Heart left ventricle (tissue), 16 donors: ENCODE data around the gene HSD17B8. TPM values are rescaled to one million over a fixed set of nuclear protein-coding genes. Genes with fewer than 3 reads are reported as not detected.

Experiments
- ATAC-seq, 4 donors: fragments of 200-7000 bp; cut with Tn5 transposase; one replicate each; pipeline ENCODE4 v1.9.1; 2020 to 2022; ENCODE audit warnings: moderate library complexity in 4 of 4, mild to moderate bottlenecking in 3 of 4, moderate number of reproducible peaks in 1 of 4
- DNase-seq, 5 donors: peaks; one replicate each; pipeline ENCODE4 v3.0.0-alpha.2; 2020
- H3K27ac ChIP-seq, 12 donors: fragments of 200-600 bp; sonication (generic) in 4 of 12; one replicate each; pipeline versions ENCODE4 v1.5.0 to v1.8.0; 2016 to 2022; ENCODE audit warnings: mild to moderate bottlenecking in 2 of 12
- H3K27me3 ChIP-seq, 9 donors: fragments of 200-600 bp; sonication (generic) in 2 of 9; one replicate each; pipeline versions ENCODE4 v1.5.1 to v1.8.0; 2016 to 2022; ENCODE audit warnings: mild to moderate bottlenecking in 3 of 9
- H3K36me3 ChIP-seq, 9 donors: fragments of 200-600 bp; sonication (generic) in 2 of 9; one replicate each; pipeline versions ENCODE4 v1.5.0 to v1.8.0; 2018 to 2022; ENCODE audit warnings: mild to moderate bottlenecking in 2 of 9
- H3K4me1 ChIP-seq, 12 donors: fragments of 200-600 bp; sonication (generic) in 4 of 12; one replicate each; pipeline versions ENCODE4 v1.5.0 to v1.8.0; 2016 to 2022; ENCODE audit warnings: mild to moderate bottlenecking in 3 of 12
- H3K4me3 ChIP-seq, 12 donors: fragments of 200-600 bp; sonication (generic) in 4 of 12; one replicate each; pipeline versions ENCODE4 v1.5.0 to v1.8.0; 2017 to 2022; ENCODE audit warnings: mild to moderate bottlenecking in 9 of 12, moderate library complexity in 4 of 12
- H3K9me3 ChIP-seq, 12 donors: fragments of 200-600 bp; sonication (generic) in 4 of 12; one replicate each; pipeline versions ENCODE4 v1.5.0 to v1.8.0; 2016 to 2022; ENCODE audit warnings: mild to moderate bottlenecking in 1 of 12
- CTCF ChIP-seq, 12 donors: fragments of 200-600 bp; sonication (generic) in 4 of 12; IDR thresholded peaks; one replicate each; pipeline versions ENCODE4 v1.5.0 to v1.8.0; 2018 to 2022; ENCODE audit warnings: antibody characterized with exemption in 12 of 12, mild to moderate bottlenecking in 5 of 12
- POLR2A ChIP-seq, 2 donors: fragments of 450-650 bp; IDR thresholded peaks; one replicate each; pipeline ENCODE4 v1.6.1; 2017; ENCODE audit warnings: antibody characterized with exemption in 2 of 2, mild to moderate bottlenecking in 2 of 2, moderate library complexity in 2 of 2
- WGBS, 4 donors: extraction: QIAGEN DNeasy Blood & Tissue Kit in 2 of 4; methylation state at CpG; one replicate each; pipeline versions ENCODE4 v1.1.5 to v1.1.7; 2013 to 2018; 5-methylcytosine and 5-hydroxymethylcytosine counted together
- intact Hi-C, 10 donors: fragments of 100-400 bp; cut with DNase I; formaldehyde crosslinking; loops; one replicate each; pipeline versions ENCODE4 v1.11.1 to v1.14.2; 2022
- polyA plus RNA-seq, 2 donors: library from polyadenylated mRNA; stranded (reverse); fragments of 200-250 nt; gene quantifications; one replicate each; pipeline ENCODE4 v1.2.3, GENCODE V29; 2013
- total RNA-seq, 9 donors: library from RNA; depleted of rRNA in 2 of 9; stranded (reverse); fragments of >200 nt in 2 of 9; fragmentation: NEBNext Ultra II Directional in 3 of 9; extraction: Animal tissue kit (Norgen Biotek cat#: 25700) in 3 of 9; gene quantifications; one replicate each; pipeline versions ENCODE4 v1.1.0 to v1.2.4, GENCODE V29; 2016 to 2023
- donor health status: ischemic (EF 13 %, LVEDD 7.1; RV severe dilation, severe dysfunction).
- donor health status: healthy with polysubstance abuse.
- donor health status: DM: no; HTN: yes; CAD: no.
- donor health status: DM: no; HTN: no; CAD: no.
- donor health status: ischemic (EF 25% LVEDD 6.9; RV normal size, moderate dysfunction).
- donor health status: ischemic (EF 25% LVEDD 5.7; RV mildly dilated, moderate dysfunction).
- donor health status: healthy.
- donor health status: DM: yes; HTN: yes; CAD: no.
- donor health status: ischemic (EF 35%, LVEDD 5.7; RV mildly dilated, moderate dysfunction).
- donor health status: nonischemic (EF 11% LVEDD 7.7; RV severe dilation, severe dysfunction).
- donor health status: DM: yes; HTN: yes; CAD: no.
- donor health status: PGD.
- donor health status: ischemic (EF 29% LVEDD 5.4; RV normal size, mild dysfunction).
- donor health status: nonischemic (EF 23%, LVEDD 6.1; RV moderate dilation, normal function).

HSD17B8 gene
- total and polyA plus RNA-seq, 11 donors = 15.8 to 31.7 (median 17.9) TPM

- H3K36me3 ChIP-seq = peaks cover 0 to 25% (median 17%) of the 10 kb centered on the region in 9 donors
- intact Hi-C loops = loop anchor here in 2 of 10 donors (5.0 kb wide), 1 partner anchor 34 kb away; no protein-coding TSS in a partner anchor
- H3K4me3 ChIP-seq = peak overlapping the region; percentile 21 to 67 (median 56)
- peak; percentile 21 to 65 (median 36) for ATAC-seq
- TF ChIP-seq POLR2A (IDR thresholded peaks at IDR 0.05) (no peak), CTCF (IDR thresholded peaks at IDR 0.05) (no peak)
- H3K4me1 ChIP-seq = peaks cover 0 to 29% (median 17%) of the 10 kb centered on the region in 12 donors
- peaks cover 0 to 5% (median 0%) of the 10 kb centered on the region in 9 donors for H3K27me3 ChIP-seq
- no peaks in the 10 kb centered on the region for H3K9me3 ChIP-seq
- peak overlapping the region in 8 of 12 donors; percentile 5 to 66 (median 38) for H3K27ac ChIP-seq
- peak in 3 of 5 donors; percentile 46 to 70 (median 49) for DNase-seq
- 0 to 1% (median 1%) methylated on average over 43 of the region's 43 CpGs for WGBS, 4 donors
These were observed 8.9 kb downstream of the HSD17B8 start for GRCh38 chr6:33213166-33213988.

- H3K9me3 ChIP-seq = no peaks in the 10 kb centered on the region
- TF ChIP-seq CTCF (IDR thresholded peaks at IDR 0.05) = no peak
- no peak for TF ChIP-seq POLR2A (IDR thresholded peaks at IDR 0.05)
- intact Hi-C loops = loop anchor here in 2 of 10 donors (5.0 kb wide), 1 partner anchor 33 kb away; no protein-coding TSS in a partner anchor
- peaks cover 0 to 26% (median 16%) of the 10 kb centered on the region in 12 donors for H3K4me1 ChIP-seq
- no peak for DNase-seq
- WGBS, 4 donors = 23 to 27% (median 24%) methylated on average over 9 of the region's 9 CpGs
- peaks cover 0 to 5% (median 0%) of the 10 kb centered on the region in 9 donors for H3K27me3 ChIP-seq
- H3K36me3 ChIP-seq = peaks cover 0 to 25% (median 17%) of the 10 kb centered on the region in 9 donors
- peak overlapping the region in 7 of 12 donors; percentile 5 to 66 (median 38) for H3K27ac ChIP-seq
- ATAC-seq = peak in 2 of 4 donors; percentile 4 to 15
- H3K4me3 ChIP-seq = peak overlapping the region; percentile 21 to 67 (median 56)
These were observed 9.5 kb downstream of the HSD17B8 start for GRCh38 chr6:33213989-33214335.

- intact Hi-C loops = no loop called here
- H3K4me3 ChIP-seq = no peak overlapping the region
- TF ChIP-seq POLR2A (IDR thresholded peaks at IDR 0.05) (no peak), CTCF (IDR thresholded peaks at IDR 0.05) (no peak)
- H3K9me3 ChIP-seq = no peaks in the 10 kb centered on the region
- DNase-seq (no peak), ATAC-seq (no peak)
- 78 to 88% (median 82%) methylated on average over 8 to 9 of the region's 9 CpGs for WGBS, 4 donors
- H3K27me3 ChIP-seq = peaks cover 0 to 5% (median 0%) of the 10 kb centered on the region in 9 donors
- no peak overlapping the region for H3K27ac ChIP-seq
- peaks cover 0 to 14% (median 6%) of the 10 kb centered on the region in 9 donors for H3K36me3 ChIP-seq
- H3K4me1 ChIP-seq = peaks cover 0 to 22% (median 15%) of the 10 kb centered on the region in 12 donors
These were observed 11.0 kb downstream of the HSD17B8 start for GRCh38 chr6:33215271-33216116.
